ENCODE measurements around the gene ATN1.
"Not testable (repeated sequence)": the region's sequence is repeated elsewhere in the genome, so short reads cannot be mapped to it uniquely, and the experiment has no call there.

Gene ATN1

GRCh38 chr12:6927379-6928021 lies at the start of gene ATN1:
Gene ATN1, plus strand, starts transcription at chr12:6927959. Its CDS starts 6,043 bp downstream, at chr12:6934002.
- ChIA-PET CTCF (interaction anchor here (1.5 to 4.4 kb wide), 7 partner anchors 11 to 186 kb away, joined by 4 to 142 read pairs (median 17); partner anchors contain the start of genes C12orf57, RNU7-1 and SPSB2), POLR2A (interaction anchor here (1.2 kb wide), 1 partner anchor 16 kb away, joined by 5 read pairs; the partner anchor contains the start of genes C12orf57 and RNU7-1)
- DNase-seq (ENCODE audit: extremely low spot score), result peak; percentile 71
- no peak for TF ChIP-seq CTCF (IDR thresholded peaks at IDR 0.05; ENCODE audit: control extremely low read depth, extremely low read depth, low read depth, missing control alignments)

- ChIA-PET CTCF (interaction anchor here (3.7 kb wide), 1 partner anchor 12 kb away, joined by 20 read pairs; no protein-coding TSS in a partner anchor), POLR2A (interaction anchor here (0.6 to 1.2 kb wide), 2 partner anchors 11 to 341 kb away, joined by 3 to 5 read pairs; no protein-coding TSS in a partner anchor)
- not testable (repeated sequence) for DNase-seq (ENCODE audit: extremely low spot score)
Observed at GRCh38 chr12:6879824-6880223, 47.9 kb upstream of the ATN1 start.

GRCh38 chr12:6883252-6883651 lies 44.5 kb upstream of the ATN1 start:
- TF ChIP-seq CTCF (IDR thresholded peaks at IDR 0.05; ENCODE audit: control extremely low read depth, extremely low read depth, low read depth, missing control alignments), result no peak
- ChIA-PET CTCF (interaction anchor here (1.4 to 3.7 kb wide), 4 partner anchors 8 to 34 kb away, joined by 3 to 45 read pairs (median 16); partner anchors contain the start of gene SPSB2), POLR2A (no interaction called here)
- DNase-seq (ENCODE audit: extremely low spot score), result no peak

DNA sequence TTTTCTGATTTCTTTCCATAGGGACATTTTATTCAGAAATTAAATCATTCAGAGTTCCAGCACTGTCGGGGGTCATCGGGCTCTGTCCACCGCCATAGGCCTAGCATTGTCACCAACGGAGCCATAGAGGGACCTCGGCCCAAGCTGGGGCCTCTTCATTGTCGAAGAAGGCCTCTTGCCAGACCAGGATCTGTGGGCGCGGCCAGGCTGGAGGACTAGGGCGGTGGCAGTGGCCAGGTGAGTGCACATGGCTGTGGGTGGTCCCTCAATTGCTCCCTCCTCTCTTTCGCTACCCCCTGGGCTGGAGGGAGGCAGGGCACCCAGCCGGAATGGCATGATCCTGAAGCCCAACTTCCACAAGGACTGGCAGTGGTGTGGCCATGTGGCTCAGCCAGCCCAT lies 44.1 kb upstream of the ATN1 start:
- no peak for DNase-seq (ENCODE audit: extremely low spot score)
- TF ChIP-seq CTCF (IDR thresholded peaks at IDR 0.05; ENCODE audit: control extremely low read depth, extremely low read depth, low read depth, missing control alignments), result no peak
- POLR2A ChIA-PET, result no interaction called here
- CTCF ChIA-PET, result interaction anchor here (1.4 to 3.6 kb wide), 2 partner anchors 12 to 34 kb away, joined by 3 to 45 read pairs; partner anchors contain the start of gene SPSB2

DNA sequence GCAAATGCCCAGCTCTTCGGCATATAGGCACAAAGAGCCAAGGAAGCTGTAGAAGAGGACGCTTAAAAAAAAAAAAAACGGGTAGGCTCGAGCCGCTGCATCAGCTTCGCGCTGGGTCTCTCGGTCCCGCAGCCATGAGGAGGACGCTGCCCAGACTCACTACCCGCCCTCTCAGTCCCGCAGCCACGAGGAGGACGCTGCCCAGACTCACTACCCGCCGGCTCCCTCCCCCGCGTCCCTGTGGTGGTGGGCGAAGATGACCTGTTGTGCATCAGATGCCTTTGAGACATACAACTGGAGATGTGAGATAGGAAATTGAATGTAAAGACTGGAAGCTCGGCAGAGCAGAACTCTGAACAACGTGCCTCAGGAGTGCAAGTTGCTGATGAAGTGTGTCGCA lies 43.2 kb upstream of the ATN1 start:
- CTCF ChIA-PET, result interaction anchor here (1.2 to 2.2 kb wide), 3 partner anchors 11 to 15 kb away, joined by 4 to 14 read pairs (median 5); partner anchors contain the start of gene SPSB2
- no peak for DNase-seq (ENCODE audit: extremely low spot score)
- POLR2A ChIA-PET, result no interaction called here
- no peak for TF ChIP-seq CTCF (IDR thresholded peaks at IDR 0.05; ENCODE audit: control extremely low read depth, extremely low read depth, low read depth, missing control alignments)

DNA sequence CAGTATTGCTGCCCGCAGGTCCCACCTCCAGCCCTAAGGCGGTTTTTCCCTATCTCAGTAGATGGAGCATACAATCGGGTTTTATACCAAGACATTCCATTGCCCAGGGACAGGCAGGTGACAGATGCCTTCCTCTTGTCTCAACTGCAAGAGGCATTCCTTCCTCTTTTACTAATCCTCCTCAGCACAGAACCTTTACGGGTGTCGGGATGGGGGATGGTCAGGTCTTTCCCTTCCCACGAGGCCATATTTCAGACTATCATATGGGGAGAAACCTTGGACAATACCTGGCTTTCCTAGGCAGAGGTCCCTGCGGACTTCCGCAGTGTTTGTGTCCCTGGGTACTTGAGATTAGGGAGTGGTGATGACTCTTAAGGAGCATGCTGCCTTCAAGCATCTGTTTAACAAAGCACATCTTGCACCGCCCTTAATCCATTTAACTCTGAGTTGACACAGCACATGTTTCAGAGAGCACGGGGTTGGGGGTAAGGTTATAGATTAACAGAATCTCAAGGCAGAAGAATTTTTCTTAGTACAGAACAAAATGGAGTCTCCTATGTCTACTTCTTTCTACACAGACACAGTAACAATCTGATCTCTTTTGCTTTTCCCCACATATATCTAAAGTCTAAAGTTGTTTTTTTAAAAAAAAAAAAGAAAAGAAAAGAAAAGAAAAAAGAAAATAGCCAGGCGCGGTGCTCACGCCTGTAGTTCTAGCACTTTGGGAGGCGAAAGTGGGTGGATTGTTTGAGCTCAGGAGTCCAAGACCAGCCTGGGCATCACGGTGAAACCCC lies 41.4 kb upstream of the ATN1 start:
- POLR2A ChIA-PET, result interaction anchor here (0.5 to 0.6 kb wide), 2 partner anchors 306 to 352 kb away, joined by 3 to 6 read pairs; no protein-coding TSS in a partner anchor
- not testable (repeated sequence) for DNase-seq (ENCODE audit: extremely low spot score)
- CTCF ChIA-PET, result interaction anchor here (1.4 to 2.2 kb wide), 2 partner anchors 11 to 13 kb away, joined by 4 read pairs; partner anchors contain the start of gene SPSB2

- ChIA-PET CTCF (interaction anchor here (1.4 kb wide), 1 partner anchor 14 kb away, joined by 4 read pairs; the partner anchor contains the start of gene SPSB2), POLR2A (interaction anchor here (0.6 to 1.3 kb wide), 4 partner anchors 15 to 507 kb away, joined by 3 to 6 read pairs (median 4); partner anchors contain the start of genes SPSB2 and TPI1)
- no peak for DNase-seq (ENCODE audit: extremely low spot score)
- TF ChIP-seq CTCF (IDR thresholded peaks at IDR 0.05; ENCODE audit: control extremely low read depth, extremely low read depth, low read depth, missing control alignments), result no peak
Observed at GRCh38 chr12:6887460-6887859, 40.3 kb upstream of the ATN1 start.

All from GM10248 (cell line).